Activated CD8-positive, alpha-beta memory T cell treated with anti-CD3 and anti-CD28 coated beads, Interleukin-2, amount 10 ng/mL, durations not matched to agents 7 days and 5 days (primary cell): Measurements from ENCODE around the gene CCDC186. TPM values are rescaled to one million over a fixed set of nuclear protein-coding genes. Genes with fewer than 3 reads are reported as not detected.

Source experiments
- ATAC-seq: fragments of 150-1000 bp; cut with Tn5 transposase; one replicate; pipeline ENCODE4 v1.10.0; 2021; ENCODE audit warnings: moderate library complexity
- CTCF ChIA-PET: fragments of 350-600 bp; sonication (Branson Sonifier 250); formaldehyde crosslinking; loops from one replicate; lab custom pipeline; 2021; ENCODE audit warnings: antibody characterized with exemption; lab: Charles Lee
- DNase-seq: peaks from one replicate; pipeline ENCODE4 v3.0.0-alpha.2; 2020
- H3K27ac Mint-ChIP-seq: one replicate; pipeline ENCODE4 v1.8.0; 2021; ENCODE audit warnings: mild to moderate bottlenecking, mixed read lengths
- H3K27me3 Mint-ChIP-seq: one replicate; pipeline ENCODE4 v1.8.0; 2021; ENCODE audit warnings: mixed read lengths
- H3K36me3 Mint-ChIP-seq: one replicate; pipeline ENCODE4 v1.8.0; 2021; ENCODE audit warnings: mild to moderate bottlenecking, mixed read lengths
- H3K4me1 Mint-ChIP-seq: one replicate; pipeline ENCODE4 v1.8.0; 2021; ENCODE audit warnings: mixed read lengths
- H3K4me3 Mint-ChIP-seq: one replicate; pipeline ENCODE4 v1.8.0; 2021; ENCODE audit warnings: mild to moderate bottlenecking, moderate library complexity, mixed read lengths
- H3K9me3 Mint-ChIP-seq: one replicate; pipeline ENCODE4 v1.8.0; 2022; ENCODE audit warnings: low read depth, mixed read lengths
- total RNA-seq, 2 experiments: library from RNA; stranded (reverse); gene quantifications; one replicate each; pipeline ENCODE4 v1.2.3, GENCODE V29; 2021

Gene CCDC186
- 10 to 100 TPM; 15.3 to 17.9 TPM for total RNA-seq

DNA sequence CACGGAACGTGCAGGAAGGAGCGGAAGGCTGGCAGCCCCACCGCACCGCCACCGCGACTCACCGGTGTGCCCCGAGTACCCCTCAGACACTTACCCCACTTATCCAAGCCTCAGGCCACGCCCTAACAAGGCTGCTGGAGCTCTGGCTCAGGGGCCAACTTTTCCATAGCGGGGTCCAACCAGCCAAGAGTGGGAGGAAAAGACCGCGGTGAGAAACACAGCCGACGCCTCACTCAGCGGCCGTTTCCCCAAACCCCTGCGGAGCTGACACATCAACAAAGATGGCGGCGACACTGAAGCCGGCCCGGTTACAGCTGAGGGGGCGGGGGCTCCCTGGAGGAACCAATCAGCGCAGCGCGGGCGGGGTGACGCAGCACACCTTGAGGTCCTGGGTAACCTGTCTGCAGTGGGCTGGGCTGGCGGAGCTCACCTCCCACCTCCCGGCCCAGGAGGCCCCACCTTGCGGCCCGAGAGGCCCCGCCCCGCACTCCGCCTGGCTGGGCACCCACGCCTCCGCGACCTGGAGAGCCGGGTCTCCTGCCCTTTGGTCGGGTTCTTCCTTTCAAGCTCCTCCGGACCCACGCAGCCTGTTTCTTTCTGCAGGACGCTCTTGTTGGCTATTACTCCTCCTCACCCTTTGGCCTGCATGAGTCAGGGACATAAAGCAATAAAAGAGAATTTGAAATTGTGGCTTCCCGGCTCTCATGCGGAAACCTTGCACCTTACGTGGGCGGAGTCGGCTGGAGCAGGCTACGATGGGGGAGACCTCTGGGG lies at the start of gene CCDC186:
TSS of gene CCDC186 (minus strand) at position 283 of the 774 bp plus-strand sequence. CDS start 10,935 bp downstream, outside the sequence.
- H3K27ac Mint-ChIP-seq = peak within 1 kb of the TSS; percentile 93
- H3K4me3 Mint-ChIP-seq = peak within 1 kb of the TSS; percentile 96
- H3K36me3 Mint-ChIP-seq = peaks cover 22% of the 10 kb centered on the region
- H3K27me3 Mint-ChIP-seq = peaks cover 13% of the 10 kb centered on the region
- CTCF ChIA-PET = interaction anchor here (0.8 to 1.2 kb wide), 2 partner anchors 13 to 325 kb away, joined by 3 read pairs; no protein-coding TSS in a partner anchor
- H3K9me3 Mint-ChIP-seq = no peaks in the 10 kb centered on the region
- peaks cover 35% of the 10 kb centered on the region for H3K4me1 Mint-ChIP-seq
- peak; percentile 99 for ATAC-seq
- peak; percentile 98 for DNase-seq

GRCh38 chr10:114223066-114223465 lies 49.1 kb upstream of the CCDC186 start:
- H3K36me3 Mint-ChIP-seq = no peaks in the 10 kb centered on the region
- no peaks in the 10 kb centered on the region for H3K4me1 Mint-ChIP-seq
- CTCF ChIA-PET = interaction anchor here (1.4 kb wide), 1 partner anchor 12 kb away, joined by 3 read pairs; no protein-coding TSS in a partner anchor
- no peak for ATAC-seq
- no peaks in the 10 kb centered on the region for H3K9me3 Mint-ChIP-seq
- H3K27ac Mint-ChIP-seq = no peak overlapping the region
- no peak overlapping the region for H3K4me3 Mint-ChIP-seq
- peaks cover 65% of the 10 kb centered on the region for H3K27me3 Mint-ChIP-seq
- no peak for DNase-seq

DNA sequence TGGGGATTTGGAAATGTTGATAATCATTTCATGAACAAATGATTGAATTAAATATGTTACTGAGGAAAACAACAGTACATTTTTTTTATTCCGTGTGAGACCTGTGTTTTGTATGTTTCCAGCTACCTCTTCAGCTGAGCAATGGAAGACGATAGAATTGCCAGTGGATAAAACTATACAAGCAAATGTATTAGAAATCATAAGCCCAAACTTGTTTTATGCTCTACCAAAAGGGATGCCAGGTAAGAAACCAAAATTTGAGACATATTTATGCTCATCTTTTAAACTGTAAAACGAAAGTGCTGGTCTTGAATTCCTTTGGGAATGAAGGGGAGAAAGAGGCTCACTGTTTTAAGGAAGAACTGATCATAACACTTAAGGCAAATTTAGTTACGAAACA lies 47.2 kb upstream of the CCDC186 start:
- DNase-seq (no peak), ATAC-seq (no peak)
- H3K9me3 Mint-ChIP-seq = no peaks in the 10 kb centered on the region
- no peak overlapping the region for H3K27ac Mint-ChIP-seq
- H3K4me1 Mint-ChIP-seq = no peaks in the 10 kb centered on the region
- H3K36me3 Mint-ChIP-seq = no peaks in the 10 kb centered on the region
- CTCF ChIA-PET = interaction anchor here (0.6 kb wide), 1 partner anchor 8 kb away, joined by 3 read pairs; no protein-coding TSS in a partner anchor
- H3K27me3 Mint-ChIP-seq = peaks cover 64% of the 10 kb centered on the region
- no peak overlapping the region for H3K4me3 Mint-ChIP-seq

GRCh38 chr10:114220281-114220680 lies 46.3 kb upstream of the CCDC186 start:
- no peaks in the 10 kb centered on the region for H3K36me3 Mint-ChIP-seq
- H3K27ac Mint-ChIP-seq = no peak overlapping the region
- H3K4me1 Mint-ChIP-seq = no peaks in the 10 kb centered on the region
- no peak overlapping the region for H3K4me3 Mint-ChIP-seq
- no peak for ATAC-seq
- H3K9me3 Mint-ChIP-seq = no peaks in the 10 kb centered on the region
- H3K27me3 Mint-ChIP-seq = peaks cover 62% of the 10 kb centered on the region
- no peak for DNase-seq
- CTCF ChIA-PET = no interaction called here

- Mint-ChIP-seq H3K27me3 (peaks cover 42% of the 10 kb centered on the region), H3K36me3 (no peaks in the 10 kb centered on the region), H3K4me1 (no peaks in the 10 kb centered on the region), H3K9me3 (no peaks in the 10 kb centered on the region), H3K27ac (no peak overlapping the region), H3K4me3 (no peak overlapping the region)
- DNase-seq (no peak), ATAC-seq (no peak)
- CTCF ChIA-PET = no interaction called here
Observed at GRCh38 chr10:114215033-114215432, 41.0 kb upstream of the CCDC186 start.

- CTCF ChIA-PET = interaction anchor here (1.0 kb wide), 1 partner anchor 10 kb away, joined by 3 read pairs; no protein-coding TSS in a partner anchor
- Mint-ChIP-seq H3K27ac (no peak overlapping the region), H3K4me3 (no peak overlapping the region), H3K9me3 (no peaks in the 10 kb centered on the region), H3K36me3 (no peaks in the 10 kb centered on the region), H3K27me3 (peaks cover 31% of the 10 kb centered on the region), H3K4me1 (no peaks in the 10 kb centered on the region)
- no peak for ATAC-seq
- no peak for DNase-seq
Observed at GRCh38 chr10:114212153-114212552, 38.1 kb upstream of the CCDC186 start.

GRCh38 chr10:114208351-114208750 lies 34.3 kb upstream of the CCDC186 start:
- Mint-ChIP-seq H3K27me3 (peaks cover 32% of the 10 kb centered on the region), H3K4me3 (no peak overlapping the region), H3K27ac (no peak overlapping the region), H3K9me3 (no peaks in the 10 kb centered on the region), H3K36me3 (no peaks in the 10 kb centered on the region), H3K4me1 (no peaks in the 10 kb centered on the region)
- CTCF ChIA-PET = no interaction called here
- no peak for DNase-seq
- no peak for ATAC-seq

DNA sequence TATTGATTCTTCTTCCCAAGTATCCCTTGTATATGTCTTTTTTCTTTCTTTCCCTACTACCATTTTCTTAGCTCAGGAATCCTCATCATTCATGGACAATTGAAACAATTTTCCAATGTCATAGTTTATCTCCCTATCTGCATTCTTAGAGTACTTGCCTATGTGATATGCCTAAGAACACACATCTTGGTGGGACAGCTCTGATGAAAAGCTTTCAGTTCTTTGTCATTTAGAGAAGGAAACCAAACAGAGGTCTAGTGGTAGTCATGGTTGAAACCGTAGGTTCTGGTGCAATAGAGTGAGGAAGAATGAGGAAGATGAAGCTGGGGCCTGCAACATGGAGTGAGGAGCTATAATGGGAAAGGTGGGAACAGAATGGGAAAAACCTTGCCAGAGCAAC lies 33.3 kb upstream of the CCDC186 start:
- peaks cover 40% of the 10 kb centered on the region for H3K27me3 Mint-ChIP-seq
- ATAC-seq (no peak), DNase-seq (no peak)
- CTCF ChIA-PET = no interaction called here
- no peak overlapping the region for H3K27ac Mint-ChIP-seq
- H3K4me3 Mint-ChIP-seq = no peak overlapping the region
- peaks cover 3% of the 10 kb centered on the region for H3K4me1 Mint-ChIP-seq
- no peaks in the 10 kb centered on the region for H3K36me3 Mint-ChIP-seq
- no peaks in the 10 kb centered on the region for H3K9me3 Mint-ChIP-seq

DNA sequence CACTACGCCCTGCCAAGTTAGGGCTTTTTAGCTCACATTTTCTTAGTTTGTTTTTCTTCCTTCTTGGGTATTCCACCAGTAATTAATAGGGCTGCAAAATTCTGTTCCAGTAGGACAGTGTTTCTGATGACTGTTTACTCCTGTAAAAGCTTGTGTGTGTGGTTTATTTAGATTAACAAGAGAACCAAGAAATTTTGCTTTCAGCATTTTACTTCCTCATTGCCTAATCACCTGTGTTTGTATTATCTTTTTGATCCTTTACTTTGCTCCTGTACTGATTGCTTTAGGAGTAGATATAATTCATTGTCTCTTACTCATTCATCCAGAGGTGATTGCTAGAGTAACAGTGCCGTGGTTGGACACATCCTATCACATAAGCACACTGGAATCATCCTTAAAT lies 32.9 kb upstream of the CCDC186 start:
- no peaks in the 10 kb centered on the region for H3K36me3 Mint-ChIP-seq
- no peak for ATAC-seq

GRCh38 chr10:114202812-114203211 lies 28.8 kb upstream of the CCDC186 start:
- Mint-ChIP-seq H3K4me1 (peaks cover 3% of the 10 kb centered on the region), H3K27me3 (peaks cover 59% of the 10 kb centered on the region), H3K27ac (no peak overlapping the region), H3K9me3 (no peaks in the 10 kb centered on the region), H3K36me3 (no peaks in the 10 kb centered on the region), H3K4me3 (no peak overlapping the region)
- ATAC-seq (no peak), DNase-seq (no peak)
- CTCF ChIA-PET = no interaction called here

More for the DNA sequence above, 32.9 kb upstream of the CCDC186 start:
- H3K9me3 Mint-ChIP-seq = no peaks in the 10 kb centered on the region
- H3K4me1 Mint-ChIP-seq = peaks cover 3% of the 10 kb centered on the region
- CTCF ChIA-PET = no interaction called here
- no peak overlapping the region for H3K4me3 Mint-ChIP-seq
- no peak for DNase-seq
- no peak overlapping the region for H3K27ac Mint-ChIP-seq
- H3K27me3 Mint-ChIP-seq = peaks cover 39% of the 10 kb centered on the region

GRCh38 chr10:114199239-114199638 lies 25.2 kb upstream of the CCDC186 start:
- CTCF ChIA-PET = no interaction called here
- Mint-ChIP-seq H3K4me1 (peaks cover 20% of the 10 kb centered on the region), H3K4me3 (no peak overlapping the region), H3K36me3 (no peaks in the 10 kb centered on the region), H3K27ac (no peak overlapping the region), H3K9me3 (no peaks in the 10 kb centered on the region), H3K27me3 (peaks cover 81% of the 10 kb centered on the region)
- DNase-seq (no peak), ATAC-seq (no peak)

GRCh38 chr10:114195079-114195478 lies 21.1 kb upstream of the CCDC186 start:
- Mint-ChIP-seq H3K4me3 (no peak overlapping the region), H3K4me1 (peaks cover 17% of the 10 kb centered on the region), H3K27ac (no peak overlapping the region), H3K27me3 (peaks cover 80% of the 10 kb centered on the region), H3K9me3 (no peaks in the 10 kb centered on the region), H3K36me3 (no peaks in the 10 kb centered on the region)
- CTCF ChIA-PET = no interaction called here
- ATAC-seq (peak; percentile 83), DNase-seq (no peak)

- H3K9me3 Mint-ChIP-seq = no peaks in the 10 kb centered on the region
- DNase-seq (no peak), ATAC-seq (no peak)
- peaks cover 2% of the 10 kb centered on the region for H3K4me1 Mint-ChIP-seq
- CTCF ChIA-PET = no interaction called here
- no peak overlapping the region for H3K4me3 Mint-ChIP-seq
- H3K36me3 Mint-ChIP-seq = no peaks in the 10 kb centered on the region
- no peak overlapping the region for H3K27ac Mint-ChIP-seq
- peaks cover 59% of the 10 kb centered on the region for H3K27me3 Mint-ChIP-seq
Observed at GRCh38 chr10:114189700-114190099, 15.7 kb upstream of the CCDC186 start.

DNA sequence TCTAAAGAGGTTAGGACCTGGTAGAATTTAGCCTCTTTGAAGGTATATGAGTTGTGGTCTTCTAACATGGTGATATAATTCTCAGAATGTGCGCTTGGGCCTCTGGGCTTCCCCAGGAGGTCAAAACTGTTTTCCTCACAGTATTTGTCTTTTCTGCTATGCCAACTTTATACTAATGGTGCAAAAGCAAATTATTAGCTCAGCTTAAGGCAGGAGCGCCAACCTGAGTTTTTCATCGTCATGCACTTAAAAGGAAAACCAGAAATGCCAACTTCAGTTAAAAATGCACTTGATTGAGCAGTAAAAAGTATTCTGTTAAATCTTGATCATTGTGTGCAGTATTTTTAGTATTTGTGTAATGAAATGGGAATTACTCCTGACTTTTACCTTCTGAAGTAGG lies 14.9 kb upstream of the CCDC186 start:
- CTCF ChIA-PET = no interaction called here

More for the DNA sequence above, 14.9 kb upstream of the CCDC186 start:
- DNase-seq (no peak), ATAC-seq (no peak)
- Mint-ChIP-seq H3K4me1 (no peaks in the 10 kb centered on the region), H3K36me3 (no peaks in the 10 kb centered on the region), H3K27ac (no peak overlapping the region), H3K4me3 (no peak overlapping the region), H3K27me3 (peaks cover 54% of the 10 kb centered on the region), H3K9me3 (no peaks in the 10 kb centered on the region)
